Measurements from ENCODE around the gene PMF1.

PMF1 gene

DNA sequence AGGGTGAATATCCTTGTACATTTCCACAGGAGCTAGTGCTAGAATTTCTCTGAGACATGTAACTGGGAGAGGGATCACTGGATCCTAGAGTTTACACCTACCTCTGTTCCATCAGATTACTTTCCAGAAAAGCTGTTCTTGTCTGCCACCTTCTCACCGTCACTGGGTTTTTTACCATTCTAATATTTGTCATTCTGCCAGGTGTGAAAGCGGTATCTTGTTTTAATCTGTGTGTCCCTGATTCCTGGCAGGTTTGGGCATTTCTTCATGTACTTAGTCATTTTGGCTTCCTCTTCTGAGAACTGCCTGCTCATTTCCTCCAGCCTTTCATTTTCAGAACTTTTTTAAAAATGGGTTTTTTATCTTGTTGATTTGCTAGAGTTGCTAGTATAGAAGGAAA is 5.1 kb downstream of the PMF1 start:
- no peak overlapping the region for H3K27ac ChIP-seq (ENCODE audit: low read depth, low read length, poor library complexity, severe bottlenecking)
- no peaks in the 10 kb centered on the region for H3F3A ChIP-seq (ENCODE audit: insufficient read depth, low read length)
- H3K36me3 ChIP-seq (ENCODE audit: insufficient read depth, low read length), result peaks cover 24% of the 10 kb centered on the region; the same call in 1 of the 2 replicates
- H3K4me3 ChIP-seq (ENCODE audit: low read depth, low read length, poor library complexity, severe bottlenecking), result no peak overlapping the region
- H3K9me3 ChIP-seq (ENCODE audit: low read length), result no peaks in the 10 kb centered on the region
- H3K9me2 ChIP-seq (ENCODE audit: low read depth, low read length), result no peaks in the 10 kb centered on the region
- H3K4me1 ChIP-seq (ENCODE audit: insufficient read depth, low read length, severe bottlenecking), result peaks cover 10% of the 10 kb centered on the region
- H3K79me2 ChIP-seq (ENCODE audit: insufficient read depth, low read length), result peaks cover 12% of the 10 kb centered on the region; the same call in 1 of the 2 replicates
- H2AFZ ChIP-seq (ENCODE audit: low read length), result no peak overlapping the region
- no peaks in the 10 kb centered on the region for H3K27me3 ChIP-seq (ENCODE audit: insufficient read depth, low read length)
- H3K4me2 ChIP-seq (ENCODE audit: low read length), result no peak overlapping the region
- TF ChIP-seq, protein P1, sequence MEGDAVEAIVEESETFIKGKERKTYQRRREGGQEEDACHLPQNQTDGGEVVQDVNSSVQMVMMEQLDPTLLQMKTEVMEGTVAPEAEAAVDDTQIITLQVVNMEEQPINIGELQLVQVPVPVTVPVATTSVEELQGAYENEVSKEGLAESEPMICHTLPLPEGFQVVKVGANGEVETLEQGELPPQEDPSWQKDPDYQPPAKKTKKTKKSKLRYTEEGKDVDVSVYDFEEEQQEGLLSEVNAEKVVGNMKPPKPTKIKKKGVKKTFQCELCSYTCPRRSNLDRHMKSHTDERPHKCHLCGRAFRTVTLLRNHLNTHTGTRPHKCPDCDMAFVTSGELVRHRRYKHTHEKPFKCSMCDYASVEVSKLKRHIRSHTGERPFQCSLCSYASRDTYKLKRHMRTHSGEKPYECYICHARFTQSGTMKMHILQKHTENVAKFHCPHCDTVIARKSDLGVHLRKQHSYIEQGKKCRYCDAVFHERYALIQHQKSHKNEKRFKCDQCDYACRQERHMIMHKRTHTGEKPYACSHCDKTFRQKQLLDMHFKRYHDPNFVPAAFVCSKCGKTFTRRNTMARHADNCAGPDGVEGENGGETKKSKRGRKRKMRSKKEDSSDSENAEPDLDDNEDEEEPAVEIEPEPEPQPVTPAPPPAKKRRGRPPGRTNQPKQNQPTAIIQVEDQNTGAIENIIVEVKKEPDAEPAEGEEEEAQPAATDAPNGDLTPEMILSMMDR (IDR thresholded peaks at IDR 0.05; ENCODE audit: low read length), result no peak
- no peak for TF ChIP-seq EZH2 (IDR thresholded peaks at IDR 0.05; ENCODE audit: borderline replicate concordance, low read length)
- no peak overlapping the region for H3K9ac ChIP-seq (ENCODE audit: low read length)
- no peaks in the 10 kb centered on the region for H4K20me1 ChIP-seq (ENCODE audit: insufficient read depth, low read length)

GRCh38 chr1:156220226-156220625 is 7.4 kb downstream of the PMF1 start:
- peaks cover 29% of the 10 kb centered on the region; the same call in 1 of the 2 replicates for H3K36me3 ChIP-seq (ENCODE audit: insufficient read depth, low read length)
- H3K9me2 ChIP-seq (ENCODE audit: low read depth, low read length), result no peaks in the 10 kb centered on the region
- 0 out of 2 replicates have a peak, but pooled peaks cover 5% of the 10 kb centered on the region for H3K79me2 ChIP-seq (ENCODE audit: insufficient read depth, low read length)
- H3K27ac ChIP-seq (ENCODE audit: low read depth, low read length, poor library complexity, severe bottlenecking), result no peak overlapping the region
- no peak overlapping the region for H2AFZ ChIP-seq (ENCODE audit: low read length)
- no peaks in the 10 kb centered on the region for H3F3A ChIP-seq (ENCODE audit: insufficient read depth, low read length)
- no peak overlapping the region for H3K4me3 ChIP-seq (ENCODE audit: low read depth, low read length, poor library complexity, severe bottlenecking)
- H3K9ac ChIP-seq (ENCODE audit: low read length), result no peak overlapping the region
- no peak for TF ChIP-seq EZH2 (IDR thresholded peaks at IDR 0.05; ENCODE audit: borderline replicate concordance, low read length)
- TF ChIP-seq, protein P1 (IDR thresholded peaks at IDR 0.05; ENCODE audit: low read length), result no peak
- no peaks in the 10 kb centered on the region for H3K9me3 ChIP-seq (ENCODE audit: low read length)
- no peaks in the 10 kb centered on the region for H3K4me1 ChIP-seq (ENCODE audit: insufficient read depth, low read length, severe bottlenecking)
- no peak overlapping the region for H3K4me2 ChIP-seq (ENCODE audit: low read length)
- H3K27me3 ChIP-seq (ENCODE audit: insufficient read depth, low read length), result no peaks in the 10 kb centered on the region
- H4K20me1 ChIP-seq (ENCODE audit: insufficient read depth, low read length), result no peaks in the 10 kb centered on the region

DNA sequence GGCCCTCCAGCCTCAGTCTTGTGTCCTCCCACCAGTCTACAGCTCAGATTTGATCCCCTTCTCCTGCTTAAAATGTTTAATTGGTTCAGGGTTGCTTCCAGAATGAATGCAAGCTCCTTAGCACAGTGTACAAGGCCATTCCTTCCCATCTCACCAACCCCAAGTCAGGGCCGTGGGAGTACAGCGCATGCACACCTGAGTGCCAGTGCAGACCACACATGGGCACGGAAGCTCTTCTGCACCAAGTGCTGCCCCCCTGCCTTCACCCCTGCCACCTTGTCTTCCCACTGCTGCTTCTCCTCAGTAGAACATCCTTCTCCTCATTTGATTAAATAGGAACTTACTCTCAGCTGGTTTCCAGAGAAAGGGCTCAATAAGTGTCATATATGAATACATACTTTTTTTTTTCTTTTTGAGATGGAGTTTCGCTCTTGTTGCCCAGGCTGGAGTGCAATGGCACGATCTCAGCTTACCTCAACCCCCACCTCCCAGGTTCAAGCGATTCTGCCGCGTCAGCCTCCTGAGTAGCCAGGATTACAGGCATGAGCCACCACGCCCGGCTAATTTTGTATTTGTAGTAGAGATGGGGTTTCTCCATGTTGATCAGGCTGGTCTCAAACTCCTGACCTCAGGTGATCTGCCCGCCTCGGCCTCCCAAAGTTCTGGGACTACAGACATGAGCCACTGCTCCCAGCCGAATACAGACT is 9.3 kb downstream of the PMF1 start:
- peaks cover 33% of the 10 kb centered on the region; the same call in 1 of the 2 replicates for H3K36me3 ChIP-seq (ENCODE audit: insufficient read depth, low read length)
- no peaks in the 10 kb centered on the region for H4K20me1 ChIP-seq (ENCODE audit: insufficient read depth, low read length)
- H3K9me3 ChIP-seq (ENCODE audit: low read length), result no peaks in the 10 kb centered on the region
- no peaks in the 10 kb centered on the region for H3F3A ChIP-seq (ENCODE audit: insufficient read depth, low read length)
- H3K9me2 ChIP-seq (ENCODE audit: low read depth, low read length), result no peaks in the 10 kb centered on the region
- H3K9ac ChIP-seq (ENCODE audit: low read length), result no peak overlapping the region
- no peak overlapping the region for H3K27ac ChIP-seq (ENCODE audit: low read depth, low read length, poor library complexity, severe bottlenecking)
- no peak overlapping the region for H3K4me3 ChIP-seq (ENCODE audit: low read depth, low read length, poor library complexity, severe bottlenecking)
- no peak overlapping the region for H2AFZ ChIP-seq (ENCODE audit: low read length)
- H3K4me2 ChIP-seq (ENCODE audit: low read length), result no peak overlapping the region
- H3K4me1 ChIP-seq (ENCODE audit: insufficient read depth, low read length, severe bottlenecking), result no peaks in the 10 kb centered on the region
- H3K27me3 ChIP-seq (ENCODE audit: insufficient read depth, low read length), result no peaks in the 10 kb centered on the region
- TF ChIP-seq EZH2 (IDR thresholded peaks at IDR 0.05; ENCODE audit: borderline replicate concordance, low read length), result no peak
- TF ChIP-seq, protein P1 (IDR thresholded peaks at IDR 0.05; ENCODE audit: low read length), result no peak
- 0 out of 2 replicates have a peak, but pooled peaks cover 5% of the 10 kb centered on the region for H3K79me2 ChIP-seq (ENCODE audit: insufficient read depth, low read length)

Data from OCI-LY1 (cell line).